Caco-2 (cell line): Measurements from ENCODE around the gene CENPU. TPM values are rescaled to one million over a fixed set of nuclear protein-coding genes. Genes with fewer than 3 reads are reported as not detected.

Source experiments
- BruUV-seq: library from RNA; stranded (reverse); fragments of 400-500 nt; replicated peaks from 2 replicates; lab custom pipeline; 2021; lab: Mats Ljungman, UMichigan
- CTCF ChIA-PET: fragments of 300-600 bp; sonication (Branson Sonifier 250); formaldehyde crosslinking; loops from one replicate; lab custom pipeline; 2022; ENCODE audit warnings: antibody characterized with exemption; lab: Charles Lee
- POLR2A ChIA-PET: fragments of 300-600 bp; sonication (Branson Sonifier 250); formaldehyde crosslinking; loops from one replicate; lab custom pipeline; 2022; ENCODE audit warnings: antibody characterized with exemption; lab: Charles Lee
- DNase-seq, 2 experiments: peaks; one replicate each; pipeline versions ENCODE4 v3.0.0 to v3.0.0-alpha.2; 2020 to 2022
- H3K27me3 ChIP-seq: replicated peaks from 2 replicates; pipeline ENCODE4 v1.6.0; 2011; ENCODE audit warnings: low read length; ENCODE audit not compliant: control insufficient read depth, insufficient read depth
- H3K36me3 ChIP-seq: 2 replicates; pipeline ENCODE4 v1.5.1; 2011; ENCODE audit warnings: low read length; ENCODE audit not compliant: control insufficient read depth, insufficient read depth
- H3K4me1 ChIP-seq: fragments of 250-450 bp; sonication (Bioruptor Pico); 2 replicates; pipeline ENCODE4 v1.5.1; 2020; ENCODE audit warnings: mild to moderate bottlenecking
- H3K4me3 ChIP-seq: 2 replicates; pipeline ENCODE4 v1.5.1; 2011; ENCODE audit warnings: low read depth, mild to moderate bottlenecking, control low read depth, low read length
- H3K9me3 ChIP-seq: fragments of 250-450 bp; sonication (Bioruptor Pico); 2 replicates; pipeline ENCODE4 v1.5.1; 2020; ENCODE audit warnings: mild to moderate bottlenecking, moderate library complexity
- H3K27ac Mint-ChIP-seq: one replicate; pipeline ENCODE4 v1.8.0; 2022; ENCODE audit warnings: mixed read lengths; ENCODE audit not compliant: unreplicated experiment
- H3K27me3 Mint-ChIP-seq: one replicate; pipeline ENCODE4 v1.8.0; 2022; ENCODE audit warnings: mixed read lengths; ENCODE audit not compliant: insufficient read depth, unreplicated experiment
- H3K36me3 Mint-ChIP-seq: one replicate; pipeline ENCODE4 v1.8.0; 2022; ENCODE audit warnings: mild to moderate bottlenecking, mixed read lengths; ENCODE audit not compliant: insufficient read depth, unreplicated experiment
- H3K4me1 Mint-ChIP-seq: one replicate; pipeline ENCODE4 v1.8.0; 2022; ENCODE audit warnings: low read depth, mixed read lengths; ENCODE audit not compliant: unreplicated experiment
- H3K4me3 Mint-ChIP-seq: one replicate; pipeline ENCODE4 v1.8.0; 2022; ENCODE audit warnings: mild to moderate bottlenecking, moderate library complexity, mixed read lengths; ENCODE audit not compliant: unreplicated experiment
- H3K9me3 Mint-ChIP-seq: one replicate; pipeline ENCODE4 v1.8.0; 2022; ENCODE audit warnings: mixed read lengths; ENCODE audit not compliant: unreplicated experiment
- CTCF ChIP-seq, 2 experiments: fragments of 200-600 bp in 1 of 2; IDR thresholded peaks; 1 replicate in 1 of 2; 2 replicates in 1 of 2; pipeline versions ENCODE4 v1.5.1 to v1.8.0; 2011 to 2022; ENCODE audit warnings: antibody characterized with exemption in 1 of 2, control low read depth in 1 of 2, inconsistent platforms in 1 of 2, low read depth in 1 of 2, low read length in 1 of 2, mild to moderate bottlenecking in 1 of 2, moderate library complexity in 1 of 2; ENCODE audit not compliant: insufficient read depth in 1 of 2, severe bottlenecking in 1 of 2, unreplicated experiment in 1 of 2
- intact Hi-C: fragments of 100-400 bp; cut with micrococcal nuclease; formaldehyde crosslinking; loops from one replicate; pipeline ENCODE4 v1.10.0; 2022; ENCODE audit not compliant: unreplicated experiment
- total RNA-seq: library from RNA; stranded (reverse); gene quantifications from 2 replicates; pipeline ENCODE4 v1.2.3, GENCODE V29; 2022

The CENPU gene
- total RNA-seq, 1 experiment from 2014 or later, result 52.0 TPM

GRCh38 chr4:184732126-184732525 lies 1.8 kb downstream of the CENPU start:
- Histone ChIP-seq H3K4me3 (no peak overlapping the region), H3K4me1 (no peaks in the 10 kb centered on the region), H3K9me3 (no peaks in the 10 kb centered on the region), H3K27me3 (no peaks in the 10 kb centered on the region), H3K36me3 (no peaks in the 10 kb centered on the region)
- no peak for TF ChIP-seq CTCF (IDR thresholded peaks at IDR 0.05; ENCODE audit: insufficient read depth in 1 of 2, low read depth in 1 of 2, low read length in 1 of 2, severe bottlenecking in 1 of 2, unreplicated experiment in 1 of 2)
- no peak for DNase-seq
- POLR2A ChIA-PET, result no interaction called here
- no TSS peak for BruUV-seq
- intact Hi-C loops, result loop anchor here (5.0 to 10.0 kb wide), 3 partner anchors 85 to 467 kb away; partner anchors contain the start of genes CASP3, IRF2 and PRIMPOL
- Mint-ChIP-seq H3K4me3 (peak overlapping the region; percentile 99), H3K4me1 (no peaks in the 10 kb centered on the region), H3K27ac (no peak overlapping the region), H3K36me3 (peaks cover 47% of the 10 kb centered on the region), H3K9me3 (no peaks in the 10 kb centered on the region), H3K27me3 (no peaks in the 10 kb centered on the region)
- CTCF ChIA-PET, result interaction anchor here (0.5 to 0.6 kb wide), 2 partner anchors 158 to 1305 kb away, joined by 3 to 6 read pairs; no protein-coding TSS in a partner anchor

DNA sequence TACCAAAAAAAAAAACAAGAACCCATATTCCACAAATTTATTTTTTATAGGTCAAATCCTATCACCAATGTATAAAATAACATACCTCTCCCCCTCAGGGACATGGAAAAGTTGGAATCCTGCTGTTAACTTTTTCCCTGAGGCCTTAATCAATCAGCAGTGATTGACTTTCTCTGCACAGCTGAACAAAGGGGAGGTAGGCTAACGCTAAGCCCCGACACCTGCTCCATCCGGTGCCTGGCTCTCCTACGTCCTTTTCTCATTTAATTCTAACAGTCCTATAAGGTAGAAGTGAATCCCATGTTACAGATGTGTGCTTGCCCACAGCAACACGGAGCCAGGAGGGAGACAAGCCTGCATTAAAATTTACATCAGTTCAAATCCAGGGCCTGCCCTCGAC lies 2.8 kb downstream of the CENPU start:
- Mint-ChIP-seq H3K4me3 (no peak overlapping the region), H3K9me3 (no peaks in the 10 kb centered on the region), H3K27ac (no peak overlapping the region), H3K27me3 (no peaks in the 10 kb centered on the region), H3K4me1 (no peaks in the 10 kb centered on the region), H3K36me3 (peaks cover 54% of the 10 kb centered on the region)
- CTCF ChIA-PET, result interaction anchor here (0.6 kb wide), 1 partner anchor 82 kb away, joined by 3 read pairs; the partner anchor contains the start of genes CASP3 and PRIMPOL
- intact Hi-C loops, result loop anchor here (5.0 to 10.0 kb wide), 3 partner anchors 84 to 466 kb away; partner anchors contain the start of genes CASP3, IRF2 and PRIMPOL
- DNase-seq, result no peak
- POLR2A ChIA-PET, result interaction anchor here (0.6 kb wide), 1 partner anchor 82 kb away, joined by 10 read pairs; the partner anchor contains the start of genes CASP3 and PRIMPOL
- TF ChIP-seq CTCF (IDR thresholded peaks at IDR 0.05; ENCODE audit: insufficient read depth in 1 of 2, low read depth in 1 of 2, low read length in 1 of 2, severe bottlenecking in 1 of 2, unreplicated experiment in 1 of 2), result no peak
- BruUV-seq, result no TSS peak
- no peaks in the 10 kb centered on the region for H3K36me3 ChIP-seq
- no peaks in the 10 kb centered on the region for H3K27me3 ChIP-seq
- H3K4me1 ChIP-seq, result no peaks in the 10 kb centered on the region
- H3K4me3 ChIP-seq, result no peak overlapping the region
- no peaks in the 10 kb centered on the region for H3K9me3 ChIP-seq

DNA sequence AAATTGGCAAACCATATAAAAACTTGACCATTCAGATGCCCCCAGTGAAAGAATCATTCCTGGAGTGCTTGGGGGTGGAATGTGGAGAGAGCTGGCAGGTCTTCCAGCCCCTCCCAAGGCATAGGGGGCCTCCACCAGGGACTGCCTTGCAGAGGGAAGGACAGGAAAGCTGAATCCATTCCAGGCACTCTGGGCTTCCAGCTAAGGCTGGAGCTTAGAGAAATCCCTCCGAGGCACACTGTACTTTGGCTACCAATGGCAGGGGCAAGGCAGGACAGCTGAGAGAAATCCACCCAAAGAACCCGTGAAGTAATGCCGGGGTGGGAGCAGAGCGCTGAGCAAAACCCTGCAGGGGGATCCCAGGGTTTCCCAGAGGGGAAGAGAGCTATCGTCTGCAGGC lies 4.0 kb downstream of the CENPU start:
- H3K36me3 ChIP-seq, result no peaks in the 10 kb centered on the region
- TF ChIP-seq CTCF (IDR thresholded peaks at IDR 0.05; ENCODE audit: insufficient read depth in 1 of 2, low read depth in 1 of 2, low read length in 1 of 2, severe bottlenecking in 1 of 2, unreplicated experiment in 1 of 2), result no peak
- no peak overlapping the region for H3K27ac Mint-ChIP-seq
- no peaks in the 10 kb centered on the region for H3K27me3 ChIP-seq
- no peak overlapping the region for H3K4me3 Mint-ChIP-seq
- H3K4me1 ChIP-seq, result no peaks in the 10 kb centered on the region
- no peaks in the 10 kb centered on the region for H3K9me3 Mint-ChIP-seq
- BruUV-seq, result no TSS peak
- no peak overlapping the region for H3K4me3 ChIP-seq
- peaks cover 66% of the 10 kb centered on the region for H3K36me3 Mint-ChIP-seq
- H3K4me1 Mint-ChIP-seq, result no peaks in the 10 kb centered on the region
- intact Hi-C loops, result loop anchor here (5.0 to 10.0 kb wide), 3 partner anchors 83 to 465 kb away; partner anchors contain the start of genes CASP3, IRF2 and PRIMPOL
- H3K9me3 ChIP-seq, result no peaks in the 10 kb centered on the region
- DNase-seq, result no peak
- ChIA-PET CTCF (no interaction called here), POLR2A (no interaction called here)
- H3K27me3 Mint-ChIP-seq, result no peaks in the 10 kb centered on the region
